Measurements from ENCODE around the gene TRPM2.
"Not testable (repeated sequence)": the region's sequence is repeated elsewhere in the genome, so short reads cannot be mapped to it uniquely, and the experiment has no call there.

Gene TRPM2

DNA sequence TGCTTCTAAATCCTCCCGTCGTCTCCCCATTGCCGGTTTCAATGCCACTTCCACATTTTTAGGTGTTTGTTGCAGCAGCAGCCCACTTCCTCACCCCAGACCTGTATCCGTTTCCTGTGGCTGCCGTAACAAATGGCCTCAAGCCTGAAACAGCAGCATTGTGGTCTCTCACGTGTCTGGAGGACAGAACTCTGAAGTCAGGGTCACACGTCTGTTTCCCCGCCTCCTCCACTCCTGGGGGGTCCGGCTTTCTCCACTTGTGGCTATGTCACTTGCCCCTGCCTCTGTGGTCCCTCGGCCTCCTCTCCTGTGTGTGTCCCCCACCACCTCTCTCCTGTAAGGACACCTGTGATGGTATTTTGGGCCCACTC, 21.8 kb downstream of the TRPM2 start:
- no peak for DNase-seq (ENCODE audit: low spot score)

DNA sequence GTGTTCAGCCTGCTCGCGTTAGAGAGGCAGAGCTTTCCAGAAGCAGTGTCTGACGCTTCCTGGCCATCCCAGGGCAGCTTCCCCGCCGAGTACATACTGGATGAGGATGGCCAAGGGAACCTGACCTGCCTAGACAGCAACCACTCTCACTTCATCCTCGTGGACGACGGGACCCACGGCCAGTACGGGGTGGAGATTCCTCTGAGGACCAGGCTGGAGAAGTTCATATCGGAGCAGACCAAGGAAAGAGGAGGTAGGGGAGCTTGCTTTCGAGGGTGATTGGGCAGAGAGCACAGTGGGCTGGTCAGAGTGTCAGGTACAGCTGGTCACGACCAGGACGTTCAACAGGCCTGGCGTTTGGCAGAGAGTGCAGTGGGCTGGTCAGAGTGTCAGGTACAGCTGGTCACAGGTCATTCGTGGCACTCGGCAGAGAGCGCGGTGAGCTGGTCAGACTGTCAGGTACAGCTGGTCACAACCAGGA, 22.4 kb downstream of the TRPM2 start:
- no peak for DNase-seq (ENCODE audit: low spot score)

DNA sequence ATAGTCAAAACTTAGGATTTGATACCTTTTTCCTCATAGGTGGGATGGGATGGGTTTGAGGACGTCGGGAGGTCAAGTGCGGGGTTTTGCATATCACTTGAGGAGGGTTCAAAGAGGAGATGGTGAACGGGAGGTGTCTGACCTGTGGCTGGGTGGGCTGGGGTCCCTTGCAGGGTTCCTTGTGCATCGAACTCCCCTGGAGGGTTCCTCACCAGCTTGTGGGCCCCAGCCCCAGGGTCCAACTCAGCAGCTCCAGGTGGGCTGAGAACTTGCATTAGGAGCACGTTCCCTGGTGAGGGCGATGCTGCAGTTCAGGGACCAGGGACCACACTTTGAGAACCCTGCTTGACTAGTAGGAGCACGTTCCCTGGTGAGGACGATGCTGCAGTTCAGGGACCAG, 23.2 kb downstream of the TRPM2 start:
- DNase-seq (ENCODE audit: low spot score), result no peak

DNA sequence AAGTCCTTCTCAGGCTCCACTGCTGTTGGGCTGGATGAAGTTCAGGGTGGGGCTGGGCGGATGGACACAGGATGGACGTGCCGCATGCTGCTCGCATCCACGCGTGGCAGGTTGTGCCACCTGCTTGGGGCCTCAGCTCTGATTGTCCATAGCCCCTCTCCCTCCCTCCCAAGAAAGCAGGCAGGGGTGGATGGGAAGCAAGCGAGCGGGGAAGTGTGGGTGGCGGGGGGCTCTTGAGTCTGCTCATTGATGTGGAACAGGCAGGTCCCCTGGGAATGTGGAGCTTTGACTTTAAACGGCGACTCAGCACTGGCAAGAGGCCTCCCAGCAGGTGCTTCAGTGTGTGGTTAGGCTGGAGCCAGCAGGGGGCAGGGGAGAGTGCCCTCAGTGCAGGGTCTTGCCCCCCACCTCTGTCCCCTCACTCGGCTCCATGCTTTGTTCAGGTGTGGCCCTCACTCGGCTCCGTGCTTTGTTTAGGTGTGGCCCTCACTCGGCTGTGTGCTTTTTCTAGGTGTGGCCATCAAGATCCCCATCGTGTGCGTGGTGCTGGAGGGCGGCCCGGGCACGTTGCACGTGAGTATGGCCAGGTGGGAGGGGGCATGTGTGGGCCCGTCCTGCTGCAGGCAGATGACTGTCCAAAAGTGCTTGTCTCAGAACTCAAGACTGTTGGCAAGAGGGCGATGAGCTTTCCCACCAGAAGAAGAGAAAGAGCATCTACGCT, 23.9 kb downstream of the TRPM2 start:
- no peak for DNase-seq (ENCODE audit: low spot score)

DNA sequence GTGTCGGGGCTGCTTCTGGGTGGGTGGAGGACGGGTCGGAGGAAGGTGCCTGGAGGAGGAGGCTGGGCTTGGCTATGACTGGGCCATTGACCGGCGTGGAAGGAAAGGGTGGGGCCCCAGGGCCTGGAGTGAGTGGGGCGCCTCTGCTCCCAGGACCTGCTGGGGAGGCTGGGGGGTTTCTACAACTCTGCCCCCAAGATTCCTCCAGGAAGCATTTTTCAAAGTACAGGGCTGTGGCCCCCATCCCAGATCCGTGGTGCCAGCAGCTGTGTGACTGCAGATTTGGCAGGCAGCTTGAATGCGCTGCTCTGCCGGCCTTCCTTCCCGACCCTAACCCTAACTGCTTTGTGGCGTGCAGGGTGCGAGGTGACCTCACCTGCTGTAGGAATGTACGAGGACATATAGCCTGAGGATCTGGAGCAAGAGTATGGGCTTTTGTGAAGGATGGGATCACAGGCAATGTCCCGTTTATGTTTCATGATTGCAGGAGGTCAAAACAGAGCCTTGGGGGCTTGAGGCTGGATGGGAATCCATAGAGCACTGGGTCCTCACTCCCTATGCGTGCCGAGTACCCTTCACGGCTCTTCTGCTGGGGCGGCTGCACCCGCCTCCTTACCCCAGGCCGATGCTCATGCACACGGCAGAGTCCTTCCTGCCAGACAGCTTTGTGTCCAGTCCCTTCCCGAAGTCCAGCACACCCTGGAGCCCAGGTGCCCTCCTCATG, 24.7 kb downstream of the TRPM2 start:
- DNase-seq (ENCODE audit: low spot score), result no peak

DNA sequence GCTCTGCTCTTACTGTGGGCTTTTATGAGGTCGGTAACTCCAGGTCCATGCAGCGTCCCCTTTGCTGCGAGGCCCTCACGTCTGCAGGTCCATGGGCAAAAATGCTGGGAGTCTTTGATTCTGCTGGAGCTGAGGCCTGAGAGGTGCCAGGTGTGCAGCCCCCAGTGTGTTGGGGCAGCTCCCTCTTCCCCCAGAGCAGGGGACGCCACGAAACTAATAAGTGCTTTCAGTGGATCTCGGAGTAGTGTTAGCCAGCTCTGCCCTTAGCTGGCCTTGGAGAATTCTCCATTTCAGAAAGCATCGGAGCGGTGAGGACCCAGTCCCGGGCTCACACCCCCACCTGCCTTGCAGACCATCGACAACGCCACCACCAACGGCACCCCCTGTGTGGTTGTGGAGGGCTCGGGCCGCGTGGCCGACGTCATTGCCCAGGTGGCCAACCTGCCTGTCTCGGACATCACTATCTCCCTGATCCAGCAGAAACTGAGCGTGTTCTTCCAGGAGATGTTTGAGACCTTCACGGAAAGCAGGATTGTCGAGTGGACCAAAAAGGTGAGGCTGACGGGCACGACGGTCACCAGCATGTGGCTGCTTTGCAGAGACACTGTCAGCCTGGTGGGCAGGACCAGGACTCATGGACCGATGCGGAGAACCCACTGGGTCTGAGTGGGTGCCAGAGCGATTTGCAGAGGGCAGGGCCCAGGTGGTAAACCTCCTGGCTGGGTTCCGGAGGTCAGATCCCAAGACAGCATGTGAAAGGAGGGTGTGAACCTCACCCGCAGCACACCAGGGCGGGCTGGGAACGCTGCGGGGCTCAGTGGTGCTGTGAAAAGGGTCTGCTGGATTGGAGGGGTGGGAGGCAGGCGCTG, 25.5 kb downstream of the TRPM2 start:
- DNase-seq (ENCODE audit: low spot score), result no peak

DNA sequence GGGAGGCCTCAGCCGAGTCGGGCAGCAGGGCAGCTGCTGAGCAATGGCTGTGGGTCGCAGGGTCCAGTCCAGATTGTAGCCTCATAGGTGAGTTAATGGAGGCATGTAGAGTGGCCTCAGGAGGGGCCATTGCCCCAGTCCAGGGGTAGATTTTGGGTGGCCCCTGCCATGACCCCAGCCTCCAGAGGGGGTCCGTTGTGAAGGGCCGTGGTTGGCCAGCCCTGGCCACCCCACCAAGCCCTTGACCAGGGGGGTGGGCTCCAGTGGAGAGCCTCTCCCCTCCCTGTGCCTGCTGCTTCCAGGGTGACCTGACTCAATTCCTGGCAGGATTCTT, 26.1 kb downstream of the TRPM2 start:
- no peak for DNase-seq (ENCODE audit: low spot score)

DNA sequence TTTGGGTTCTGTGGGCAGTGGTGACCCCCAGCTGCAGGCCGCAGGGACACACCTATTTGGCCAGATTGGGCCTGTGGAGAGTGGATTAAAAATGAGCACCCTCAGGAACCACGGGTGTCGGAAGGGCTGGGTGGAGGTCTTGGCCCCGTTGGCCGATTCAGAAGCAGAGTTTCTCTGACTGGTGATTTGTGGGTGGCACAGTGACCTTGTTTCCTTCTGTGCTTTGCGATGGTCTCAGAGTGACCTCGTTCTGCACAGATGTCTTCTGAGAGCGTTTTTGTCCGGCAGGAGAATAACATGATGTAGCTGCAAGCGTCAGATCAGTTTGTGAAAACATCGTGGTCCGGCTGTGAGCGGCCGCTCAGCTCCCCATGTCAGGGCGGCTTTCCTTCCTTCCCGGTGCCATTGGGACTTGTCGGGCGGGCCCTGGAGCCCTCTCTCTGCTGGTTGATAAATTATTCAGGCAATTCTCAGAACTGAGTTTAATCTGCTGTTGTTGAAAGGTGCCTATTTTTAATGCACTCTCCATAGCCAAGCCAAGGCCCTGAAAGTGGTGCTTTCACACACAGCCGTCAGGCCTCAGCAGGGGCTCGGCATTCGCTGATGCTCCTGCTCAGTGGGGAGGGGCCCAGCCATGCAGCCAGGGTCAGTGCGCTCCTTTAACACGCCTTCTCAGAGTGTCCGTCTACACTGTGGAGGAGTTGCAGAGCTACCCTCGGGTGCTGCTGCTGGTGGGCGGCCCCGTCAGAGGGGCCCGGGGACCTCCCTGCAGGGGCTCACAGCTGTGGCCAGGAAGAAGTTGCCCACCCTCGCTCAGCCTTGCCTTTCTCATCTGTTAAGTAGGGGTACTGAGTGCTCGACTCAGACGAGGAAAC, 26.8 kb downstream of the TRPM2 start:
- DNase-seq (ENCODE audit: low spot score), result no peak

DNA sequence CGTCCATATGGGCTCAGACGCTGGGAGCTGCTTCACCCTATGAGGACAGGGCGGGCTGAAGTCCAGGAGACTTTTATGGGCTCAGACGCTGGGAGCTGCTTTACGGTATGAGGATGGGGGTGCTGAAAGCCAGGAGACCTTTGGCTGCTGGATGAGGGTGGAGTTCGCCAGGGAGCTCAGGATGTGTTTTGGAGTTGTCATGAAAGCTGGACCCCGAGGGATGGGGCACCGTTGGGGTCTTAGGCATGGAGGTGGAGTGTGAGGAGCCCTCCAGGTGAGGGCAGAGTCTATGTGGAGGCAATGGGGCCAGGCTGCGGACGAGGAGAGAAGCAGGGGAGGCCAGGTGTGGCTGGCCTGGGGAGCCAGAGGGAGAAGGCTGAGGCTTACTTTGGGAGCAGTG, 27.5 kb downstream of the TRPM2 start:
- DNase-seq (ENCODE audit: low spot score), result no peak

DNA sequence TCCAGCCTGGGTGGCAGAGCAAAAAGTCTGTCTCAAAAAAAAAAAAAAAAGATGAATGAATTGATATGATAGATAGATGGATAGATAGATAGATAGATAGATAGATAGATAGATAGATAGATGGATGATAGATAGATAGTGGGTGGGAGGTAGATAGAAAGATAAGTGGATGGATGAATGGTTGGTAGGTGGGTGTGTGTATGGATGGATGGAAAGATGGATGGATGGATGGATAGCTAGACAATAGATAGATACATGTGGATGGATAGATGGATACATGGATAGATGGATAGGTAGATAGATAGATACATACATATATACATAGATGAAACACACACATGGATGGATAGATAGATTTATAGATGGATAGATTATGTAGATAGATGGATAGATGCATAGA, 28.5 kb downstream of the TRPM2 start:
- DNase-seq (ENCODE audit: low spot score), result no peak

DNA sequence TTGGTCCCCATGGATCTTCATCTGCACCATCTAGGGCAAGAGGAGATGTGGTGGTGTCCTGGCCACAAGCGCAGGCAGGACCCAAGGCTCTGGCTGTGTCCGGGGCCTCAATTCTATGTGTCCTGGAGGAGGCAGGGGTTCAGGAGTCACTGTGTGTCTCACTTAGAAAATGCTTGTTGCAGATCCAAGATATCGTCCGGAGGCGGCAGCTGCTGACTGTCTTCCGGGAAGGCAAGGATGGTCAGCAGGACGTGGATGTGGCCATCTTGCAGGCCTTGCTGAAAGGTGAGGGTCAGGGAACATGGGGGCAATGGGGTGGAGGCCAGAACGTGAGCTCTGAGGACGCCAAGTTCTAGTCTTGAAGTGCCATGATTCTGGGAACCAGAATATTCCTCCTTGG, 29.1 kb downstream of the TRPM2 start:
- no peak for DNase-seq (ENCODE audit: low spot score)

DNA sequence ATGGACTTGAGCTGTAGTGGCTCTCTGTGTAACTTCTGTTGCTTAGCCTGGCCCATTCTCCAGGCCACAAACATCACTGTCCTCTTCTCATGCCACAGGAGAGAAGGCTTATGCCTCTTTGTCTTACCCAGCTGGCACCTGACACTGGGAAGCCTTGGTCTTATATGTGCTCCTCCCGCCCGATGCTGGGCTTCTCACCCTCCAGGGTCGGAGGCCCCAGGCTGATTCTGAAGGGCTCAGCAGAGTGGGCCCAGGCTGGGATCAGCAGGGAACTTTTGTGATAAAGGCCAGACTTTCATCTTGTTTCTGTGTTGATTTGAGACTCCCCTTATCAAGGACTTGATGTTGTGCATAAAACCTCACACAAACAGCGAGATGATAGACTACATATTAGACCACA, 29.8 kb downstream of the TRPM2 start:
- no peak for DNase-seq (ENCODE audit: low spot score)

DNA sequence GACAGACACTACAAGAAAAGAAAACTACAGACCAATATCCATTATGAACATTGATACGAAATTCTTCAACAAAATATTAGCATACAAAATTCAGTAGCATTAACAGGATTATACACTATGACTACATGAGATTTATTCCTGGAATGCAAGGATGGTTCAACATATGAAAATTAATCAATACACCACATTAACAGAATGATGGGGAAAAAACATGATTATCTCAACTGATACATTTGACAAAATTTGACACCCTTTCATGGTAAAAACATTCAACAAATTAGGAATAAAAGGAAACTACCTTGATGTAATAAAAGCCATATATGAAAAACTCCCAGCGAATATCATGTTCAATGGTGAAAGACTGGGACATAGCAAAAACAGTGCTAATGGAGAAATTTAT, 31.5 kb downstream of the TRPM2 start:
- no peak for DNase-seq (ENCODE audit: low spot score)

DNA sequence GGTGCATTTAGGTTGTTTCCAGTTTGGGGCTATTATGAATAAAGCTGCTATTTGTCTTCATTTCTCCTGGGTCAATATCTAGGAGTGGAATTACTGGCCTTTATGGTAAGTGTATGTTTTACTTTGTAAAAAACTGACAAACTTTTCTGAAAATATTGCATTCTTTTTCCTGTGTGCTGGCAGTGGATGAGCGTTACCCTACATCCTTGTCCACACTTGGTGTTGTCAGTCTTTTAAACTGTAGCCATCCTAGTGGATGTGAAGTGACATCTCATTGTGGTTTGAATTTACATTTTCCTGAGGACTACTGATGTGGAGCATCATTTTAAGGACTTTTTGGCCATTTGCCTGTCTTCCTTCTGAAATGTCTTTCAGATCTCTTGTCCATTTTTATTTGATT, 35.9 kb downstream of the TRPM2 start:
- DNase-seq (ENCODE audit: low spot score), result no peak

DNA sequence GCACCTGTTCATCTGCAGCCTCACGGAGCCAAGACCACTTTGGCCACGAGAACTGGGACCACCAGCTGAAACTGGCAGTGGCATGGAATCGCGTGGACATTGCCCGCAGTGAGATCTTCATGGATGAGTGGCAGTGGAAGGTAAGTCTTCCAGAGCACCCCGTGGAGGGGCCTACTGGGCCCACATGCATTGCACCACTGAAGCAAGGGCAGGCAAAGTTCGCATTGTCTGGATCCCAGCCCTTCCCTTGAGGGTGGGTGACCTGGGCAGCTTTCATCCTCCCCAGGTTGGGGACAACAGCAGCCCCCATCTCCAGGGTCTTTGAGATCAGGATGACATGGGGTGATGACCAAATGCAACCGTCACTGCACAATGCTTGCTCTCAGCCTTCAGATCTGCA, 37.5 kb downstream of the TRPM2 start:
- no peak for DNase-seq (ENCODE audit: low spot score)

DNA sequence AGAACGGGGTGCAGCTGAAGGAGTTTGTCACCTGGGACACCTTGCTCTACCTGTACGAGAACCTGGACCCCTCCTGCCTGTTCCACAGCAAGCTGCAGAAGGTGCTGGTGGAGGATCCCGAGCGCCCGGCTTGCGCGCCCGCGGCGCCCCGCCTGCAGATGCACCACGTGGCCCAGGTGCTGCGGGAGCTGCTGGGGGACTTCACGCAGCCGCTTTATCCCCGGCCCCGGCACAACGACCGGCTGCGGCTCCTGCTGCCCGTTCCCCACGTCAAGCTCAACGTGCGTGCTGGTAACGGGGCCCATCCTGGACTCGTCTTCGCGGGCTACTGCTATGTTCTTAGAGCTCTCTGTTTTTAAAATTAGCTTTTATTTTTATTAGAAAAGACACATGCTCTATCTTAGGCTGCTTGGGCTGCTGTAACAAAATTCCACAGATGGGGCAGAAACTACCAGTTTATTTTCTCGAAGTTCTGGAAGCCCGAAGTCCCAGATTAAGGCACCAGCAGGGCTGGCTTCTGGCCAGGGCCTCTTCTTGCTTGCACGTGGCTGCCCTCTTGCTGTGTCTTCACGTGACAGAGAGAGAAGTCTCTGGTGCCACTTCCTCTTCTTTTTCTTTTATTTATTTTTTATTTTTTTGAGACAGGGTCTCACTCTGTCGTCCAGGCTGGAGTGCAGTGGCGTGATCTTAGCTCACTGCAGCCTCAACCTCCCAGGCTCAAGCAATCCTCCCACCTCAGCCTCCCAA, 38.1 kb downstream of the TRPM2 start:
- DNase-seq (ENCODE audit: low spot score), result no peak

DNA sequence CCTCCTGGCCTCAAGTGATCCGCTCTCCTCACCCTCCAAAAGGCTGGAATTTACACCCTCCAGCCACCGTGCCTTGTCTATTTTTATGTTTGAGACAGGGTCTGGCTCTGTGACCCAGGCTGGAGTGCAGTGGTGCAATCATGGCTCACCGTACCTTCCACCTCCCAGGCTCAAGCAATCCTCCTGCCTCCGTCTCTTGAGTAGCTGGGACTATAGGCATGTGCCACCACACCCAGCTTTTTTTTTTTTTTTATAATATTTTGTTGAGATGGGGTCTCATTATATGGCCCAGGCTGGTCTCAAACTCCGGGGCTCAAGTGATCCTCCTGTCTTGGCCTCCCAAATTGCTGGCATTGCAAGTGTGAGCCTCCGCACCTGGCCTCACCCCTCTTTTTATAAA, 38.8 kb downstream of the TRPM2 start:
- DNase-seq (ENCODE audit: low spot score), result no peak

DNA sequence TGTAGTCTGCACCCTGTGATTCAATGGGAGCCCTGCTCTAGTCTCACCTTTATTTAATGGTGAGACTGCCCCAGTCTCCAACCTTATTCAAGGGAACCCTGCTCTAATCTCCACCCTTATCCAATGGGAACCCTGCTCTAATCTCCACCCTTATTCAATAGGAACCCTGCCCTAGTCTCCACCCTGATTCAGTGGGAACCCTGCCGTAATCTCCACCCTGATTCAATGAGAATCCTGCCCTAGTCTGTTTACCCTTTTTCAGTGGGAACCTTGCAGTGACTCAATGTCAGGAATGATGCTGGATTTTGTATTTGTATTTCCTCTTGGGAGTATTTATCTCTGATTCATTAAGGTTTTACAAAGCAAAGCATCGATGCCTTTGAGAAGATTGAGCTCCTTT, 39.5 kb downstream of the TRPM2 start:
- no peak for DNase-seq (ENCODE audit: low spot score)

DNA sequence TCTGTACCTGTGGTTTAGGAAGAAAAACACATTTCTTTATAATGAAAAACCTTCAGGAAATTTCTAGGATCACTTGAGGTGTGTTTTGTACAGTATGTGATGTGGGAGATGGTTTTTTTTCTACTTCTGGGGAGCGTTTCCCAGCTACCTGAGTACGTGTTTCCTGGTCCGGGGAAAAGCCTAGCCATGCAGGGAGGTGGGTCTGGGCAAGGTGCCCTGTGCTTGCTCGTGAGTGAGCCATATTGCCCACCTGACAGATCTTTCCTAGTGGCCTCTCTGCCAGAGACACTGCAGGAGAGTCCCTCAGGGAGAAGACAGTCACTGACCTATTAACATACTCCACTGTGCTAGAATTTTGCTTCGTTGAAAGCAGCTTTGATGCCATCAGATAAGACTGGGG, 41.3 kb downstream of the TRPM2 start:
- DNase-seq (ENCODE audit: low spot score), result no peak

DNA sequence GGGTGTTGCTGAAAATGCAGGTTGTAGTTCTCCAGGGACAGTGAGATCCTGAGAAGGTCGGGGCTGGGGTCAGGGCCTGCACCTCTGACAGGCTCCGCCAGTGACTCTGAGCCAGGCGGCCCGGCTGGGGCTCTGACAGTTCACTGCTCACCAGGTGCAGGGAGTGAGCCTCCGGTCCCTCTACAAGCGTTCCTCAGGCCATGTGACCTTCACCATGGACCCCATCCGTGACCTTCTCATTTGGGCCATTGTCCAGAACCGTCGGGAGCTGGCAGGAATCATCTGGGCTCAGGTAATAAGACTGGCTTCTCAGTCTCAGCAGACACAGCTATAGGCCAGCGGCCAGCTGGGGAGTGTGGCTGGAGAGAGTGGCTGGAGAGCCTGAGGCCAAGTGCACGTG, 41.8 kb downstream of the TRPM2 start:
- DNase-seq (ENCODE audit: low spot score), result no peak

DNA sequence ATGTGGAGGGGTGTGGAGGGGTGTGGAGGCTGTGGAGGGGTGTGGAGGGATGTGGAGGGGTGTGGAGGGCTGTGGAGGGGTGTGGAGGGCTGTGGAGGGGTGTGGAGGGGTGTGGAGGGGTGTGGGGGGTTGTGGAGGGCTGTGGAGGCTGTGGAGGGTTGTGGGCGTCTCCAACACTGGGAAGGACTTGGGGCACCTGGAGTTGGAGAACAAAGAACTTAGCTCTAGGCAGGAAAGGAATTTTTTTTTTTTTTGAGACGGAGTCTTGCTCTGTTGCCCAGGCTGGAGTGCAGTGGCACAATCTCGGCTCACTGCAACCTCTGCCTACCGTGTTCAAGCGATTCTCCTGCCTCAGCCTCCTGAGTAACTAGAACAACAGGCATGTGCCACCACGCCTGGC, 43.4 kb downstream of the TRPM2 start:
- not testable (repeated sequence) for DNase-seq (ENCODE audit: low spot score)
